ENCODE measurements around the gene ADGRG1.

ADGRG1 gene

GRCh38 chr16:57628008-57628781 is at the start of gene ADGRG1:
TSS of gene ADGRG1 (plus strand) at chr16:57628630. CDS start at chr16:57650288, 21,658 bp downstream.
- Histone ChIP-seq H3K27me3 (ENCODE audit: control insufficient read depth, insufficient read depth, low read length) (no peaks in the 10 kb centered on the region), H3K9ac (ENCODE audit: low read length) (no peak within 1 kb of the TSS), H3K27ac (ENCODE audit: low read depth, low read length) (no peak within 1 kb of the TSS), H3K4me1 (ENCODE audit: control insufficient read depth, insufficient read depth, low read length) (peaks cover 44% of the 10 kb centered on the region), H3K4me3 (ENCODE audit: low read depth, low read length) (peak within 1 kb of the TSS; percentile 41), H3K9me3 (ENCODE audit: control insufficient read depth, insufficient read depth, low read depth, low read length) (no peaks in the 10 kb centered on the region), H3K36me3 (ENCODE audit: control insufficient read depth, insufficient read depth, low read length) (no peaks in the 10 kb centered on the region)

- no peaks in the 10 kb centered on the region for H3K9me3 ChIP-seq (ENCODE audit: control insufficient read depth, insufficient read depth, low read depth, low read length)
- no peaks in the 10 kb centered on the region for H3K36me3 ChIP-seq (ENCODE audit: control insufficient read depth, insufficient read depth, low read length)
- no peak overlapping the region for H3K9ac ChIP-seq (ENCODE audit: low read length)
- no peak overlapping the region for H3K27ac ChIP-seq (ENCODE audit: low read depth, low read length)
- peaks cover 3% of the 10 kb centered on the region; the same call in 1 of the 2 replicates for H3K27me3 ChIP-seq (ENCODE audit: control insufficient read depth, insufficient read depth, low read length)
- no peak overlapping the region for H3K4me3 ChIP-seq (ENCODE audit: low read depth, low read length)
- H3K4me1 ChIP-seq (ENCODE audit: control insufficient read depth, insufficient read depth, low read length), result no peaks in the 10 kb centered on the region
Measured at GRCh38 chr16:57579361-57579665, 49.1 kb upstream of the ADGRG1 start.

GRCh38 chr16:57585051-57585687 is 43.3 kb upstream of the ADGRG1 start:
- Histone ChIP-seq H3K27ac (ENCODE audit: low read depth, low read length) (no peak overlapping the region), H3K9me3 (ENCODE audit: control insufficient read depth, insufficient read depth, low read depth, low read length) (peaks cover 6% of the 10 kb centered on the region; the same call in 1 of the 2 replicates), H3K9ac (ENCODE audit: low read length) (no peak overlapping the region), H3K4me1 (ENCODE audit: control insufficient read depth, insufficient read depth, low read length) (no peaks in the 10 kb centered on the region), H3K4me3 (ENCODE audit: low read depth, low read length) (no peak overlapping the region), H3K36me3 (ENCODE audit: control insufficient read depth, insufficient read depth, low read length) (no peaks in the 10 kb centered on the region), H3K27me3 (ENCODE audit: control insufficient read depth, insufficient read depth, low read length) (peaks cover 6% of the 10 kb centered on the region; the same call in 1 of the 2 replicates)

- no peaks in the 10 kb centered on the region for H3K36me3 ChIP-seq (ENCODE audit: control insufficient read depth, insufficient read depth, low read length)
- H3K4me1 ChIP-seq (ENCODE audit: control insufficient read depth, insufficient read depth, low read length), result peaks cover 10% of the 10 kb centered on the region; the same call in 1 of the 2 replicates
- H3K27ac ChIP-seq (ENCODE audit: low read depth, low read length), result no peak overlapping the region
- no peak overlapping the region for H3K4me3 ChIP-seq (ENCODE audit: low read depth, low read length)
- H3K9me3 ChIP-seq (ENCODE audit: control insufficient read depth, insufficient read depth, low read depth, low read length), result peaks cover 6% of the 10 kb centered on the region; the same call in 1 of the 2 replicates
- no peak overlapping the region for H3K9ac ChIP-seq (ENCODE audit: low read length)
- peaks cover 6% of the 10 kb centered on the region; the same call in 1 of the 2 replicates for H3K27me3 ChIP-seq (ENCODE audit: control insufficient read depth, insufficient read depth, low read length)
Measured at GRCh38 chr16:57588831-57589230, 39.6 kb upstream of the ADGRG1 start.

- Histone ChIP-seq H3K4me1 (ENCODE audit: control insufficient read depth, insufficient read depth, low read length) (peaks cover 10% of the 10 kb centered on the region; the same call in 1 of the 2 replicates), H3K36me3 (ENCODE audit: control insufficient read depth, insufficient read depth, low read length) (no peaks in the 10 kb centered on the region), H3K4me3 (ENCODE audit: low read depth, low read length) (no peak overlapping the region), H3K9ac (ENCODE audit: low read length) (no peak overlapping the region), H3K27me3 (ENCODE audit: control insufficient read depth, insufficient read depth, low read length) (0 out of 2 replicates have a peak, but pooled peaks cover 3% of the 10 kb centered on the region), H3K27ac (ENCODE audit: low read depth, low read length) (no peak overlapping the region), H3K9me3 (ENCODE audit: control insufficient read depth, insufficient read depth, low read depth, low read length) (peaks cover 6% of the 10 kb centered on the region; the same call in 1 of the 2 replicates)
Measured at GRCh38 chr16:57589374-57589773, 39.1 kb upstream of the ADGRG1 start.

GRCh38 chr16:57590654-57591085 is 37.8 kb upstream of the ADGRG1 start:
- no peak overlapping the region for H3K9ac ChIP-seq (ENCODE audit: low read length)
- peaks cover 6% of the 10 kb centered on the region; the same call in 1 of the 2 replicates for H3K9me3 ChIP-seq (ENCODE audit: control insufficient read depth, insufficient read depth, low read depth, low read length)
- H3K27me3 ChIP-seq (ENCODE audit: control insufficient read depth, insufficient read depth, low read length), result no peaks in the 10 kb centered on the region
- H3K4me3 ChIP-seq (ENCODE audit: low read depth, low read length), result no peak overlapping the region
- H3K27ac ChIP-seq (ENCODE audit: low read depth, low read length), result no peak overlapping the region
- peaks cover 10% of the 10 kb centered on the region; the same call in 1 of the 2 replicates for H3K4me1 ChIP-seq (ENCODE audit: control insufficient read depth, insufficient read depth, low read length)
- no peaks in the 10 kb centered on the region for H3K36me3 ChIP-seq (ENCODE audit: control insufficient read depth, insufficient read depth, low read length)

- Histone ChIP-seq H3K9ac (ENCODE audit: low read length) (no peak overlapping the region), H3K27me3 (ENCODE audit: control insufficient read depth, insufficient read depth, low read length) (no peaks in the 10 kb centered on the region), H3K27ac (ENCODE audit: low read depth, low read length) (no peak overlapping the region), H3K36me3 (ENCODE audit: control insufficient read depth, insufficient read depth, low read length) (no peaks in the 10 kb centered on the region), H3K9me3 (ENCODE audit: control insufficient read depth, insufficient read depth, low read depth, low read length) (peaks cover 6% of the 10 kb centered on the region; the same call in 1 of the 2 replicates), H3K4me3 (ENCODE audit: low read depth, low read length) (no peak overlapping the region), H3K4me1 (ENCODE audit: control insufficient read depth, insufficient read depth, low read length) (peaks cover 10% of the 10 kb centered on the region; the same call in 1 of the 2 replicates)
Measured at GRCh38 chr16:57591086-57591869, 37.2 kb upstream of the ADGRG1 start.

GRCh38 chr16:57591870-57592485 is 36.5 kb upstream of the ADGRG1 start:
- no peak overlapping the region for H3K4me3 ChIP-seq (ENCODE audit: low read depth, low read length)
- H3K36me3 ChIP-seq (ENCODE audit: control insufficient read depth, insufficient read depth, low read length), result no peaks in the 10 kb centered on the region
- no peaks in the 10 kb centered on the region for H3K27me3 ChIP-seq (ENCODE audit: control insufficient read depth, insufficient read depth, low read length)
- no peak overlapping the region for H3K9ac ChIP-seq (ENCODE audit: low read length)
- peaks cover 10% of the 10 kb centered on the region; the same call in 1 of the 2 replicates for H3K4me1 ChIP-seq (ENCODE audit: control insufficient read depth, insufficient read depth, low read length)
- peaks cover 6% of the 10 kb centered on the region; the same call in 1 of the 2 replicates for H3K9me3 ChIP-seq (ENCODE audit: control insufficient read depth, insufficient read depth, low read depth, low read length)
- no peak overlapping the region for H3K27ac ChIP-seq (ENCODE audit: low read depth, low read length)

GRCh38 chr16:57592591-57593003 is 35.8 kb upstream of the ADGRG1 start:
- Histone ChIP-seq H3K4me3 (ENCODE audit: low read depth, low read length) (no peak overlapping the region), H3K36me3 (ENCODE audit: control insufficient read depth, insufficient read depth, low read length) (no peaks in the 10 kb centered on the region), H3K9me3 (ENCODE audit: control insufficient read depth, insufficient read depth, low read depth, low read length) (peaks cover 6% of the 10 kb centered on the region; the same call in 1 of the 2 replicates), H3K4me1 (ENCODE audit: control insufficient read depth, insufficient read depth, low read length) (peaks cover 10% of the 10 kb centered on the region; the same call in 1 of the 2 replicates), H3K27me3 (ENCODE audit: control insufficient read depth, insufficient read depth, low read length) (no peaks in the 10 kb centered on the region), H3K27ac (ENCODE audit: low read depth, low read length) (no peak overlapping the region), H3K9ac (ENCODE audit: low read length) (no peak overlapping the region)

- no peaks in the 10 kb centered on the region for H3K36me3 ChIP-seq (ENCODE audit: control insufficient read depth, insufficient read depth, low read length)
Measured at GRCh38 chr16:57593021-57593420, 35.4 kb upstream of the ADGRG1 start.

More at GRCh38 chr16:57593021-57593420, 35.4 kb upstream of the ADGRG1 start:
- no peak overlapping the region for H3K9ac ChIP-seq (ENCODE audit: low read length)
- H3K4me3 ChIP-seq (ENCODE audit: low read depth, low read length), result no peak overlapping the region
- peaks cover 6% of the 10 kb centered on the region; the same call in 1 of the 2 replicates for H3K9me3 ChIP-seq (ENCODE audit: control insufficient read depth, insufficient read depth, low read depth, low read length)
- no peak overlapping the region for H3K27ac ChIP-seq (ENCODE audit: low read depth, low read length)
- H3K27me3 ChIP-seq (ENCODE audit: control insufficient read depth, insufficient read depth, low read length), result no peaks in the 10 kb centered on the region
- H3K4me1 ChIP-seq (ENCODE audit: control insufficient read depth, insufficient read depth, low read length), result peaks cover 10% of the 10 kb centered on the region; the same call in 1 of the 2 replicates

All from HUES6 (cell line).